GM23338 (cell line): ENCODE results near the gene POLR2F.

Experiments
- EZH2 ChIP-seq: fragments of 200-600 bp; sonication (generic); IDR thresholded peaks from one replicate; pipeline ENCODE4 v1.8.0; 2017; ENCODE audit warnings: antibody characterized with exemption, mild to moderate bottlenecking, low read depth; ENCODE audit not compliant: unreplicated experiment
- POLR2AphosphoS5 ChIP-seq: IDR thresholded peaks from 2 replicates; pipeline ENCODE4 v1.6.1; 2016; ENCODE audit warnings: antibody characterized with exemption, low read depth
- STAT1 ChIP-seq: IDR thresholded peaks from one replicate; pipeline ENCODE4 v1.6.1; 2016; ENCODE audit warnings: antibody characterized with exemption; ENCODE audit not compliant: unreplicated experiment
- TF ChIP-seq, protein P1 (sequence below), 2 experiments: fragments of 200-600 bp in 1 of 2; sonication (generic) in 1 of 2; conservative IDR thresholded peaks; 2 replicates each; pipeline versions ENCODE4 v1.5.1 to v1.6.1; 2016 to 2017; ENCODE audit warnings: antibody characterized with exemption in 2 of 2, low read depth in 2 of 2, mild to moderate bottlenecking in 2 of 2, moderate library complexity in 1 of 2

DNA sequence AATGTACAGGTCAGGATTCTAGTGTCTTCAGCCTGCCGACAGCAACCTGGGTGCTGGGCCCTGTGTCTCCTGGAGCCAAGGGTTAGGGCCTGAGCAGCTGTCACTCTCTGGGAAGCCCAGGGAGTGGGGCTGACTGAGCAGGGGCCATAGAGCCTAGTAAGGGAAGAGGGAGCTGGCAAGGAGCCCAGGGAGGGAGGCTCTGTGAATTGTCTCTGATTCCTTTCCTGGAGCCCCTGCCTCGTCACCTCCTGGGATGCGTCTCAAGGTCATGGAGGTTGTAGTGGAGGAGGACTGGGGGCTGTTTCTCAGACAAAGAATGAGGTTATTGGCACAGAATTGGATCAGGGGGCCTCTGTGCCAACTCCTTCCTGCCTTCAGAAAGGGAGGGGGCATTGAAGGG is 19.0 kb downstream of the POLR2F start:
- TF ChIP-seq POLR2AphosphoS5 (no peak), STAT1 (no peak), EZH2 (no peak)
- TF ChIP-seq, protein P1, sequence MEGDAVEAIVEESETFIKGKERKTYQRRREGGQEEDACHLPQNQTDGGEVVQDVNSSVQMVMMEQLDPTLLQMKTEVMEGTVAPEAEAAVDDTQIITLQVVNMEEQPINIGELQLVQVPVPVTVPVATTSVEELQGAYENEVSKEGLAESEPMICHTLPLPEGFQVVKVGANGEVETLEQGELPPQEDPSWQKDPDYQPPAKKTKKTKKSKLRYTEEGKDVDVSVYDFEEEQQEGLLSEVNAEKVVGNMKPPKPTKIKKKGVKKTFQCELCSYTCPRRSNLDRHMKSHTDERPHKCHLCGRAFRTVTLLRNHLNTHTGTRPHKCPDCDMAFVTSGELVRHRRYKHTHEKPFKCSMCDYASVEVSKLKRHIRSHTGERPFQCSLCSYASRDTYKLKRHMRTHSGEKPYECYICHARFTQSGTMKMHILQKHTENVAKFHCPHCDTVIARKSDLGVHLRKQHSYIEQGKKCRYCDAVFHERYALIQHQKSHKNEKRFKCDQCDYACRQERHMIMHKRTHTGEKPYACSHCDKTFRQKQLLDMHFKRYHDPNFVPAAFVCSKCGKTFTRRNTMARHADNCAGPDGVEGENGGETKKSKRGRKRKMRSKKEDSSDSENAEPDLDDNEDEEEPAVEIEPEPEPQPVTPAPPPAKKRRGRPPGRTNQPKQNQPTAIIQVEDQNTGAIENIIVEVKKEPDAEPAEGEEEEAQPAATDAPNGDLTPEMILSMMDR (conservative IDR thresholded peaks at IDR 0.05; ENCODE audit: low read depth in 2 of 2): no peak
